Neural cell (in vitro differentiated cells): ENCODE data around the gene NACC2. TPM values are rescaled to one million over a fixed set of nuclear protein-coding genes. Genes with fewer than 3 reads are reported as not detected.

ENCODE experiments used
- H2AFZ ChIP-seq: fragments of 200-600, 300-800 bp; sonication (generic), shearing (Covaris generic); 2 replicates; pipeline ENCODE4 v1.6.0; 2014; ENCODE audit warnings: low read depth, mild to moderate bottlenecking, antibody characterized with exemption, low read length, moderate library complexity
- H3F3A ChIP-seq: fragments of 200-600 bp; shearing (Covaris generic); 2 replicates; pipeline ENCODE4 v1.6.1; 2016; ENCODE audit warnings: mild to moderate bottlenecking, moderate library complexity, mixed read lengths, antibody characterized with exemption, low read length; ENCODE audit not compliant: insufficient read depth, poor library complexity, severe bottlenecking
- H3K27ac ChIP-seq: fragments of 200-600, 300-800 bp; sonication (generic), shearing (Covaris generic); 2 replicates; pipeline ENCODE4 v1.5.1; 2014; ENCODE audit warnings: mild to moderate bottlenecking, low read length, moderate library complexity
- H3K27me3 ChIP-seq: fragments of 300-800, 200-600 bp; sonication (generic), shearing (Covaris generic); 2 replicates; pipeline ENCODE4 v1.6.0; 2014; ENCODE audit warnings: mild to moderate bottlenecking, low read depth, low read length, moderate library complexity; ENCODE audit not compliant: insufficient read depth
- H3K36me3 ChIP-seq: fragments of 300-800, 200-600 bp; sonication (generic), shearing (Covaris generic); 2 replicates; pipeline ENCODE4 v1.5.1; 2014; ENCODE audit warnings: mild to moderate bottlenecking, antibody characterized with exemption, low read length, moderate library complexity; ENCODE audit not compliant: insufficient read depth
- H3K4me2 ChIP-seq: fragments of 300-800, 200-600 bp; sonication (generic), shearing (Covaris generic); 2 replicates; pipeline ENCODE4 v1.6.0; 2014; ENCODE audit warnings: mild to moderate bottlenecking, low read length
- H3K4me3 ChIP-seq: fragments of 300-800, 200-600 bp; sonication (generic), shearing (Covaris generic); 2 replicates; pipeline ENCODE4 v1.5.1; 2014; ENCODE audit warnings: mild to moderate bottlenecking, low read length, moderate library complexity
- H3K79me2 ChIP-seq: fragments of 200-600 bp; shearing (Covaris generic); replicated peaks from 2 replicates; pipeline ENCODE4 v1.6.0; 2014; ENCODE audit warnings: mild to moderate bottlenecking, low read length, moderate library complexity; ENCODE audit not compliant: insufficient read depth
- H3K9ac ChIP-seq: fragments of 300-800, 200-600 bp; sonication (generic), shearing (Covaris generic); 2 replicates; pipeline ENCODE4 v1.6.1; 2016; ENCODE audit warnings: mild to moderate bottlenecking, low read length, mixed read lengths
- H3K9me2 ChIP-seq: fragments of 200-600 bp; shearing (Covaris generic); 2 replicates; pipeline ENCODE4 v1.6.1; 2016; ENCODE audit warnings: mild to moderate bottlenecking, low read length, mixed read lengths; ENCODE audit not compliant: insufficient read depth
- H3K9me3 ChIP-seq: fragments of 200-600, 300-800 bp; sonication (generic), shearing (Covaris generic); 2 replicates; pipeline ENCODE4 v1.6.1; 2016; ENCODE audit warnings: mild to moderate bottlenecking, mixed run types, low read length, moderate library complexity, mixed read lengths
- H4K20me1 ChIP-seq: fragments of 200-600 bp; shearing (Covaris generic); 2 replicates; pipeline ENCODE4 v1.6.1; 2016; ENCODE audit warnings: mild to moderate bottlenecking, mixed run types; ENCODE audit not compliant: insufficient read depth
- CTCF ChIP-seq: fragments of 450-650 bp; IDR thresholded peaks from 2 replicates; pipeline ENCODE4 v1.5.1; 2014; ENCODE audit warnings: antibody characterized with exemption, mild to moderate bottlenecking, moderate library complexity; ENCODE audit not compliant: poor library complexity, severe bottlenecking
- EP300 ChIP-seq: fragments of 450-650 bp; conservative IDR thresholded peaks from 2 replicates; pipeline ENCODE4 v1.6.1; 2014; ENCODE audit warnings: antibody characterized with exemption, mild to moderate bottlenecking, moderate library complexity; ENCODE audit not compliant: poor library complexity, severe bottlenecking
- EZH2 ChIP-seq: fragments of 200-600, 300-800 bp; shearing (Covaris generic), sonication (generic); IDR thresholded peaks from 2 replicates; pipeline ENCODE4 v1.6.1; 2014; ENCODE audit warnings: antibody characterized with exemption, low read length, borderline replicate concordance, mild to moderate bottlenecking; ENCODE audit not compliant: insufficient read depth, poor library complexity, severe bottlenecking
- MXI1 ChIP-seq: fragments of 450-650 bp; conservative IDR thresholded peaks from 2 replicates; pipeline ENCODE4 v1.6.1; 2014; ENCODE audit warnings: antibody characterized with exemption, mild to moderate bottlenecking; ENCODE audit not compliant: poor library complexity, severe bottlenecking
- POLR2AphosphoS5 ChIP-seq: IDR thresholded peaks from 2 replicates; pipeline ENCODE4 v1.6.1; 2012
- RAD21 ChIP-seq: fragments of 450-650 bp; conservative IDR thresholded peaks from 2 replicates; pipeline ENCODE4 v1.6.1; 2014; ENCODE audit warnings: antibody characterized with exemption, mild to moderate bottlenecking, moderate library complexity
- REST ChIP-seq: IDR thresholded peaks from 2 replicates; pipeline ENCODE4 v1.6.1; 2012; ENCODE audit warnings: borderline replicate concordance
- SMC3 ChIP-seq: fragments of 450-650 bp; conservative IDR thresholded peaks from 2 replicates; pipeline ENCODE4 v1.6.1; 2014; ENCODE audit warnings: antibody characterized with exemption, mild to moderate bottlenecking, moderate library complexity; ENCODE audit not compliant: poor library complexity
- TAF1 ChIP-seq: IDR thresholded peaks from 2 replicates; pipeline ENCODE4 v1.6.1; 2012; ENCODE audit warnings: low read depth
- polyA plus RNA-seq: library from polyadenylated mRNA; depleted of rRNA; stranded (reverse); fragments of >200 nt; gene quantifications from 2 replicates; pipeline ENCODE4 v1.2.3, GENCODE V29; 2014

NACC2 gene
- polyA plus RNA-seq, 1 donor from 2014 or later = 1.7 TPM

GRCh38 chr9:135968601-135969000, 126.5 kb downstream of the NACC2 start:
- Histone ChIP-seq H4K20me1 (no peaks in the 10 kb centered on the region), H3K36me3 (no peaks in the 10 kb centered on the region), H3K27ac (no peak overlapping the region)

GRCh38 chr9:135968083-135968476, 127.0 kb downstream of the NACC2 start:
- no peak overlapping the region for H3K4me3 ChIP-seq
- H3K9ac ChIP-seq = peak overlapping the region; percentile 18
- no peaks in the 10 kb centered on the region for H3K9me3 ChIP-seq
- no peaks in the 10 kb centered on the region for H3K27me3 ChIP-seq
- no peaks in the 10 kb centered on the region for H3K9me2 ChIP-seq
- no peaks in the 10 kb centered on the region for H3F3A ChIP-seq
- H3K4me2 ChIP-seq = no peak overlapping the region
- H3K36me3 ChIP-seq = no peaks in the 10 kb centered on the region
- no peak overlapping the region for H3K27ac ChIP-seq
- H2AFZ ChIP-seq = no peak overlapping the region
- no peaks in the 10 kb centered on the region for H4K20me1 ChIP-seq
- no peaks in the 10 kb centered on the region for H3K79me2 ChIP-seq
- TF ChIP-seq MXI1 = no peak
- no peak for TF ChIP-seq CTCF
- no peak for TF ChIP-seq POLR2AphosphoS5
- TF ChIP-seq REST = no peak
- TF ChIP-seq EP300 = no peak
- no peak for TF ChIP-seq EZH2

More at GRCh38 chr9:135968601-135969000, 126.5 kb downstream of the NACC2 start:
- TF ChIP-seq MXI1 (no peak), EZH2 (no peak), EP300 (no peak), CTCF (no peak), POLR2AphosphoS5 (no peak), TAF1 (no peak), REST (no peak), RAD21 (no peak), SMC3 (no peak)
- no peaks in the 10 kb centered on the region for H3K9me3 ChIP-seq
- no peaks in the 10 kb centered on the region for H3F3A ChIP-seq
- no peaks in the 10 kb centered on the region for H3K9me2 ChIP-seq
- H3K9ac ChIP-seq = no peak overlapping the region
- no peaks in the 10 kb centered on the region for H3K27me3 ChIP-seq
- no peaks in the 10 kb centered on the region for H3K79me2 ChIP-seq
- H2AFZ ChIP-seq = no peak overlapping the region
- no peak overlapping the region for H3K4me2 ChIP-seq
- H3K4me3 ChIP-seq = no peak overlapping the region
